Stomach (tissue), 9 donors: ENCODE results near the gene RHBG. TPM values are rescaled to one million over a fixed set of nuclear protein-coding genes. Genes with fewer than 3 reads are reported as not detected.

Experiments
- DNase-seq, 2 donors: peaks; one replicate each; pipeline versions ENCODE4 v3.0.0 to v3.0.0-alpha.2; 2013 to 2019
- H3K27ac ChIP-seq, 5 donors: fragments of 200-600 bp in 4 of 5; sonication (generic) in 4 of 5; one replicate each; pipeline ENCODE4 v1.5.1; 2013 to 2019; ENCODE audit warnings: mild to moderate bottlenecking in 1 of 5, moderate library complexity in 1 of 5
- H3K27me3 ChIP-seq, 3 donors: fragments of 200-600 bp; sonication (generic); one replicate each; pipeline ENCODE4 v1.5.1; 2017 to 2019; ENCODE audit warnings: mixed run types in 1 of 3
- H3K36me3 ChIP-seq, 4 donors: fragments of 200-600 bp; sonication (generic); 1 replicate in 3 of 4; 2 replicates in 1 of 4; pipeline ENCODE4 v1.5.1; 2016 to 2019
- H3K4me1 ChIP-seq, 4 donors: fragments of 200-600 bp; sonication (generic); one replicate each; pipeline ENCODE4 v1.5.1; 2016 to 2019
- H3K4me3 ChIP-seq, 4 donors: fragments of 200-600 bp; sonication (generic) in 3 of 4; one replicate each; pipeline ENCODE4 v1.5.1; 2016 to 2019; ENCODE audit warnings: mild to moderate bottlenecking in 1 of 4
- H3K9me3 ChIP-seq, 4 donors: fragments of 200-600 bp; sonication (generic); one replicate each; pipeline ENCODE4 v1.5.1; 2016 to 2019
- EP300 ChIP-seq: sonication (generic); formaldehyde crosslinking; IDR thresholded peaks from one replicate; pipeline ENCODE4 v1.6.1; 2017; ENCODE audit warnings: antibody characterized with exemption
- POLR2A ChIP-seq, 4 donors: fragments of 450-650 bp; IDR thresholded peaks; one replicate each; pipeline ENCODE4 v1.6.1; 2016; ENCODE audit warnings: antibody characterized with exemption in 4 of 4, control low read depth in 2 of 4, mild to moderate bottlenecking in 1 of 4, moderate library complexity in 1 of 4
- POLR2AphosphoS5 ChIP-seq, 3 donors: sonication (generic); formaldehyde crosslinking; IDR thresholded peaks; one replicate each; pipeline ENCODE4 v1.6.1; 2016; ENCODE audit warnings: antibody characterized with exemption in 3 of 3
- WGBS, 5 donors: extraction: QIAGEN DNeasy Blood & Tissue Kit in 3 of 5; methylation state at CpG; one replicate each; pipeline versions ENCODE4 v1.1.5 to v1.1.7; 2013 to 2018; 5-methylcytosine and 5-hydroxymethylcytosine counted together
- intact Hi-C: fragments of 100-400 bp; cut with DNase I; formaldehyde crosslinking; loops from one replicate; pipeline ENCODE4 v1.15.1; 2023; ENCODE audit warnings: low total_unique reads
- polyA plus RNA-seq, 3 donors: library from polyadenylated mRNA; stranded (reverse); fragments of 200-250 nt; gene quantifications; one replicate each; pipeline ENCODE4 v1.2.3, GENCODE V29; 2013
- total RNA-seq, 5 donors: library from RNA; depleted of rRNA; stranded (reverse); fragments of >200 nt; gene quantifications; one replicate each; pipeline versions ENCODE4 v1.1.0 to v1.2.3, GENCODE V29; 2014 to 2016
- TF ChIP-seq, protein P1 (sequence below), 7 experiments: fragments of 450-650 bp in 4 of 7; fragments of 200-600 bp in 3 of 7; sonication (generic) in 3 of 7; IDR thresholded peaks; one replicate each; pipeline ENCODE4 v1.5.1; 2016 to 2019; ENCODE audit warnings: antibody characterized with exemption in 7 of 7, control low read depth in 2 of 7, mild to moderate bottlenecking in 1 of 7
- donor health status: healthy with polysubstance abuse.
- donor health status: Bipolar disorder and iron deficiency.
- donor health status: healthy.

RHBG gene
- total and polyA plus RNA-seq, 8 donors, result 0.70 TPM; not detected in 7

DNA sequence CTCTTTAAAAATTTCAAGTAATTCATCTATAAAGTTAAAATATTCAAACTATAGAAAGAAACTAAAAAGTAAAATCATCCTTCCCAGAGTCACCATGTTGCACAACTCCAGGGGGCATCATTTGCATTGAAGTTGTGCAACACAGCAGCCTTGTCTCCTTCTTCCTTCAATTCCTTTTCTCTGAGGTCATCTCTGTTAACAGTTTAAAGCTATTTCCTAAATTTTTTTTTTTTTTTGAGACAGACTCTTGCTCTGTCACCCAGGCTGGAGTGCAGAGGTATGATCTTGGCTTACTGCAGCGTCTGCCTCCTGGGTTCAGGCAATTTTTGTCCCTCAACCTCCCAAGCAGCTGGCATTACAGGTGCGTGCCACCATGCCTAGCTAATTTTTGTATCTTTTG is 7.1 kb downstream of the RHBG start:
- no peaks in the 10 kb centered on the region for H3K9me3 ChIP-seq
- H3K27ac ChIP-seq, result no peak overlapping the region
- intact Hi-C loops, result no loop called here
- peaks cover 0 to 26% (median 0%) of the 10 kb centered on the region in 3 donors for H3K27me3 ChIP-seq
- no peaks in the 10 kb centered on the region for H3K4me1 ChIP-seq
- H3K4me3 ChIP-seq, result no peak overlapping the region
- DNase-seq, result no peak
- TF ChIP-seq EP300, result no peak
- no peak for TF ChIP-seq POLR2AphosphoS5 (IDR thresholded peaks at IDR 0.05)
- no peak for TF ChIP-seq POLR2A (IDR thresholded peaks at IDR 0.05)
- TF ChIP-seq, protein P1, sequence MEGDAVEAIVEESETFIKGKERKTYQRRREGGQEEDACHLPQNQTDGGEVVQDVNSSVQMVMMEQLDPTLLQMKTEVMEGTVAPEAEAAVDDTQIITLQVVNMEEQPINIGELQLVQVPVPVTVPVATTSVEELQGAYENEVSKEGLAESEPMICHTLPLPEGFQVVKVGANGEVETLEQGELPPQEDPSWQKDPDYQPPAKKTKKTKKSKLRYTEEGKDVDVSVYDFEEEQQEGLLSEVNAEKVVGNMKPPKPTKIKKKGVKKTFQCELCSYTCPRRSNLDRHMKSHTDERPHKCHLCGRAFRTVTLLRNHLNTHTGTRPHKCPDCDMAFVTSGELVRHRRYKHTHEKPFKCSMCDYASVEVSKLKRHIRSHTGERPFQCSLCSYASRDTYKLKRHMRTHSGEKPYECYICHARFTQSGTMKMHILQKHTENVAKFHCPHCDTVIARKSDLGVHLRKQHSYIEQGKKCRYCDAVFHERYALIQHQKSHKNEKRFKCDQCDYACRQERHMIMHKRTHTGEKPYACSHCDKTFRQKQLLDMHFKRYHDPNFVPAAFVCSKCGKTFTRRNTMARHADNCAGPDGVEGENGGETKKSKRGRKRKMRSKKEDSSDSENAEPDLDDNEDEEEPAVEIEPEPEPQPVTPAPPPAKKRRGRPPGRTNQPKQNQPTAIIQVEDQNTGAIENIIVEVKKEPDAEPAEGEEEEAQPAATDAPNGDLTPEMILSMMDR (IDR thresholded peaks at IDR 0.05), result no peak
- 79 to 100% (median 93%) methylated on average over 2 of the region's 2 CpGs for WGBS, 5 donors
- no peaks in the 10 kb centered on the region for H3K36me3 ChIP-seq

GRCh38 chr1:156376958-156377919 is 8.2 kb downstream of the RHBG start:
- H3K4me1 ChIP-seq, result no peaks in the 10 kb centered on the region
- intact Hi-C loops, result no loop called here
- no peaks in the 10 kb centered on the region for H3K9me3 ChIP-seq
- H3K27me3 ChIP-seq, result peaks cover 0 to 17% (median 0%) of the 10 kb centered on the region in 3 donors
- 73 to 84% (median 77%) methylated on average over 19 to 20 of the region's 20 CpGs for WGBS, 5 donors
- DNase-seq, result no peak
- no peak overlapping the region for H3K27ac ChIP-seq
- H3K36me3 ChIP-seq, result no peaks in the 10 kb centered on the region
- no peak overlapping the region for H3K4me3 ChIP-seq
- TF ChIP-seq POLR2AphosphoS5 (IDR thresholded peaks at IDR 0.05) (no peak), POLR2A (IDR thresholded peaks at IDR 0.05) (no peak), EP300 (no peak)
- TF ChIP-seq, protein P1 (IDR thresholded peaks at IDR 0.05), result no peak

DNA sequence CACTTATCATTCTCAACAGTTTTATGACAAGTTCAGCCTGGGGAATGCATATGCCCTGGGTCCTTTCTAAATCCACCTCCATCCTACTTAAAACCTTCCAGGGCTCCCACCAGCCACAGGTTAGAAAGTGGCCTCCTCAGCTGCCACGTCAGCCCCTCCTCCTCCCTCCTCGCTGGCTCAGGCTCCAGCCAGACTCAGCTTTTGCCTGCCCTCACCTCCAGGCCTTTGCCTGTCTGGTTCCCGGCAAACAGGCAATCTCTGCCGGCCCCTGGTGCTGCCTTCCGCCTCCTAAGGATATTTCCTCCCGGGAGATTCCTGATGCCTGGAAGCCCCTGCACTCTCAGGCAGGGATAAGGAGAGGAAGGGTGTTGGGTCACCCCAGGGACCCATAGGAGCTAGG is 9.5 kb downstream of the RHBG start:
- TF ChIP-seq, protein P1 (IDR thresholded peaks at IDR 0.05), result no peak
- TF ChIP-seq POLR2A (IDR thresholded peaks at IDR 0.05) (no peak), POLR2AphosphoS5 (IDR thresholded peaks at IDR 0.05) (no peak), EP300 (no peak)
- no peak overlapping the region for H3K27ac ChIP-seq
- 61 to 85% (median 77%) methylated on average over 6 of the region's 6 CpGs for WGBS, 5 donors
- peaks cover 0 to 6% (median 0%) of the 10 kb centered on the region in 3 donors for H3K27me3 ChIP-seq
- no peaks in the 10 kb centered on the region for H3K9me3 ChIP-seq
- intact Hi-C loops, result no loop called here
- H3K4me1 ChIP-seq, result no peaks in the 10 kb centered on the region
- no peak overlapping the region for H3K4me3 ChIP-seq
- H3K36me3 ChIP-seq, result no peaks in the 10 kb centered on the region
- no peak for DNase-seq

DNA sequence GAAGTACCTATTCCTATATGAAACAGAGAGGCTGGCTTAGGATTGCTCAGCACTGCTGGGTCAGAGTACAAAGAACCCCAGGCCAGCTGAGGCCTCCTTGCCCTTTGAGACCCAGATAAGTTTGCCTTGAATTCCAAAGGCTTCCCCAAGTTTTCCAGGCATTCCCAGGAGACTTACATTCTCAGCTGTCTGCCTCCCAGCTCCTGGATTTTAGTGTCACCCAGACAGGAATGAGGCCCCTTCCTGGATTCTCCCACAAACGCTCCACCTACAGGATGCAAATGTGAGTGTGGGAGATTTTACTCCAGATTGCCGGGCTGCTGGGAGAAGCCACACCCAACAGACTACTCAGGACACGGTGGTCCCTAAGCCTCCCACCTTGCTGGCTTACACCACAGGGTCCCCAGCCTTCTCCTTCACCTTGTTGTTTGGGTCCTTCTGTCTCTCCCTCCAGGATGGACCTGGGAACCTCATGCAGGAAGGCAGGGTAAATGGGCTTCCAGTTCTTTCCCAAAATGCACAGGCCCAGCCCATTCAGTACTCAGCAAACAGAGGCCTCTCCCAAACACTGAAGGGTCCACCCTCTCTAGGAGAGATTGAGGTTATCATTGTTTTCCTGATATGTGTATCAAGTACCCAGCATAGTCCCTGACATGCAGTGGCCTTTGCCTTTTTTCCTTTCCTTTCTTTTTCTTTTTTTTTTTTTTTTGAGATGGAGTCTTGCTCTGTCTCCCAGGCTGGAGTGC is 10.6 kb downstream of the RHBG start:
- no peak overlapping the region for H3K27ac ChIP-seq
- intact Hi-C loops, result no loop called here
- no peaks in the 10 kb centered on the region for H3K9me3 ChIP-seq
- no peak overlapping the region for H3K4me3 ChIP-seq
- no peaks in the 10 kb centered on the region for H3K36me3 ChIP-seq
- DNase-seq, result no peak
- H3K4me1 ChIP-seq, result no peaks in the 10 kb centered on the region
- H3K27me3 ChIP-seq, result peaks cover 0 to 6% (median 0%) of the 10 kb centered on the region in 3 donors
- no peak for TF ChIP-seq EP300
- no peak for TF ChIP-seq POLR2AphosphoS5 (IDR thresholded peaks at IDR 0.05)
- no peak for TF ChIP-seq POLR2A (IDR thresholded peaks at IDR 0.05)
- TF ChIP-seq, protein P1 (IDR thresholded peaks at IDR 0.05), result no peak
- 34 to 46% (median 36%) methylated on average over 3 of the region's 3 CpGs for WGBS, 5 donors
